Fibroblast of the aortic adventitia (primary cell): ENCODE measurements around the gene PARP2. TPM values are rescaled to one million over a fixed set of nuclear protein-coding genes. Genes with fewer than 3 reads are reported as not detected.

Experiments used
- DNase-seq: peaks from one replicate; pipeline ENCODE4 v3.0.0-alpha.2; 2010; ENCODE audit warnings: low read depth
- H3K4me3 ChIP-seq: 2 replicates; pipeline ENCODE4 v1.5.1; 2011; ENCODE audit warnings: low read depth, mild to moderate bottlenecking, control low read depth, low read length, moderate library complexity
- CTCF ChIP-seq: IDR thresholded peaks from 2 replicates; pipeline ENCODE4 v1.5.1; 2011; ENCODE audit warnings: mild to moderate bottlenecking, low read length, control low read depth, inconsistent platforms; ENCODE audit not compliant: insufficient read depth
- total RNA-seq: library from RNA; depleted of rRNA; stranded (reverse); fragments of >200 nt; gene quantifications from 2 replicates; pipeline ENCODE4 v1.2.3, GENCODE V29; 2012; ENCODE audit warnings: low replicate concordance

PARP2 gene
- total RNA-seq, 1 donor = 19.9 TPM

GRCh38 chr14:20306079-20306423 is 37.4 kb upstream of the PARP2 start:
- DNase-seq = no peak
- no peak for TF ChIP-seq CTCF
- no peak overlapping the region for H3K4me3 ChIP-seq

GRCh38 chr14:20314026-20314425 is 29.4 kb upstream of the PARP2 start:
- no peak overlapping the region for H3K4me3 ChIP-seq
- no peak for TF ChIP-seq CTCF
- no peak for DNase-seq

GRCh38 chr14:20317720-20318119 is 25.7 kb upstream of the PARP2 start:
- no peak for DNase-seq
- H3K4me3 ChIP-seq = no peak overlapping the region
- no peak for TF ChIP-seq CTCF

GRCh38 chr14:20327005-20327869 is 16.2 kb upstream of the PARP2 start:
- DNase-seq = peak; percentile 83
- TF ChIP-seq CTCF = peak; percentile 57
- H3K4me3 ChIP-seq = no peak overlapping the region

GRCh38 chr14:20328705-20329104 is 14.7 kb upstream of the PARP2 start:
- no peak overlapping the region for H3K4me3 ChIP-seq
- no peak for TF ChIP-seq CTCF
- DNase-seq = no peak

GRCh38 chr14:20329355-20329754 is 14.1 kb upstream of the PARP2 start:
- no peak for TF ChIP-seq CTCF
- H3K4me3 ChIP-seq = no peak overlapping the region
- DNase-seq = no peak

GRCh38 chr14:20331053-20331613 is 12.3 kb upstream of the PARP2 start:
- TF ChIP-seq CTCF = no peak
- H3K4me3 ChIP-seq = no peak overlapping the region
- DNase-seq = no peak
